NCI-H187 (cell line): ENCODE measurements around the gene SNX12.
A peak's percentile ranks its signal among the peaks of the same experiment; 100 is the strongest.

Experiments used
- DNase-seq, 2 experiments: peaks; one replicate each; lab custom pipeline; 2025; lab: John Stamatoyannopoulos, UW

SNX12 gene

GRCh38 chrX:71068044-71068918 is at the start of gene SNX12:
Gene SNX12 (minus strand): TSS chrX:71068334. CDS start chrX:71068306, 28 bp downstream.
- DNase-seq: peak; percentile 81 to 85

GRCh38 chrX:71117358-71117757 is 49.2 kb upstream of the SNX12 start:
- no peak for DNase-seq

GRCh38 chrX:71111921-71112431 is 43.8 kb upstream of the SNX12 start:
- DNase-seq: no peak

- DNase-seq: no peak
Observed at GRCh38 chrX:71111141-71111843, 43.2 kb upstream of the SNX12 start, which contains the start of gene IL2RG. Gene IL2RG (minus strand): TSS chrX:71111577. CDS start chrX:71111539, 38 bp downstream.

- no peak for DNase-seq
Observed at GRCh38 chrX:71109051-71109450, 40.9 kb upstream of the SNX12 start.

- no peak for DNase-seq
Observed at GRCh38 chrX:71107762-71108360, 39.7 kb upstream of the SNX12 start.

GRCh38 chrX:71107245-71107644 is 39.1 kb upstream of the SNX12 start:
- DNase-seq: no peak

- no peak for DNase-seq
Observed at GRCh38 chrX:71106427-71106826, 38.3 kb upstream of the SNX12 start, which contains the start of gene CXorf65. Gene CXorf65 (minus strand): TSS chrX:71106740. CDS start chrX:71106556, 184 bp downstream.

GRCh38 chrX:71105628-71106027 is 37.5 kb upstream of the SNX12 start:
- DNase-seq: no peak

- no peak for DNase-seq
Observed at GRCh38 chrX:71103110-71103983, 35.2 kb upstream of the SNX12 start.

- no peak for DNase-seq
Observed at GRCh38 chrX:71102292-71102691, 34.2 kb upstream of the SNX12 start.

GRCh38 chrX:71100581-71101505 is 32.7 kb upstream of the SNX12 start:
- no peak for DNase-seq

GRCh38 chrX:71099736-71100135 is 31.6 kb upstream of the SNX12 start:
- DNase-seq: no peak

- DNase-seq: no peak
Observed at GRCh38 chrX:71098951-71099506, 30.9 kb upstream of the SNX12 start.

- no peak for DNase-seq
Observed at GRCh38 chrX:71098302-71098701, 30.2 kb upstream of the SNX12 start.

- DNase-seq: no peak
Observed at GRCh38 chrX:71096760-71097032, 28.6 kb upstream of the SNX12 start.

GRCh38 chrX:71095981-71096759 is 28.0 kb upstream of the SNX12 start:
- DNase-seq: no peak

- DNase-seq: peak; percentile 28 to 65
Observed at GRCh38 chrX:71095555-71095980, 27.4 kb upstream of the SNX12 start, which contains the start of gene FOXO4. Gene FOXO4 (plus strand): TSS chrX:71095851. CDS start chrX:71096529, 678 bp downstream.

GRCh38 chrX:71095033-71095432 is 26.9 kb upstream of the SNX12 start:
- DNase-seq: no peak
